Measurements from ENCODE around the gene GPR35.
"Not testable (repeated sequence)": the region's sequence is repeated elsewhere in the genome, so short reads cannot be mapped to it uniquely, and the experiment has no call there.

GPR35 gene

DNA sequence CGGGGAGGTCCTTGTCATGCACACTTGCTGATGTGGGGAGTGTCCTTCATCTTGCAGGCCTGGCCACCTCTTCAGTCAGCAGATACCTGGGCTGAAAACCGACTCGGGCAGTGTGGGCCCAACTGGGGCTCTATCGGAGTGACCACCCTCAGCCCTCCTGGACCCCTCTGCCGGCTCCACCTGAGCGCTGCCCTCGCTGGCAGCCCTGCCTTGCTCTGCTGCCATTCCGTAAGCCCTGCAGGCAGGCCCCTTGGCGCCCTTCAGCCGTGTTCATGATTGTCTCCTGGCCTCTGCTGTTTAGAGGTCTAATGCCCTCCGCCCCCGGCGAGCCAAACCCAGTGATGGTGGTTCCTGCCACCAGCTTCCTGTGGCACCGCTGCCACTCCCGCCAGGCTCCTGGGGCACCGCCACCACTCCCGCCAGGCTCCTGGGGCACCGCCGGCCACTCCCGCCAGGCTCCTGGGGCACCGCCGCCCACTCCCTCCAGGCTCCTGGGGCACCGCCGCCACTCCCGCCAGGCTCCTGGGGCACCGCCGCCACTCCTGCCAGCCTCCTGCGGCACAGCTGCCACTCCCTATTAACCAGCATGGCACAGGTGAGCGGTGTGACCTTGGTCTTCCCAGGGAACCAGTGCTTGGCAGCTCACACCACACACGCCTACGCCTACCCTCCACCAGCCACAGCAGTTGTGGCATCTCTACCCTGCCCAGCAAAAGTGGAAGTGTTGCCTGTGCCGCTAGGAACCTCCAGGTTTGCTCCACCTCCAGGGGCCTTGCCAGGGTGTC, 22.8 kb upstream of the GPR35 start:
- no peak for DNase-seq (ENCODE audit: low read depth in 2 of 2)

DNA sequence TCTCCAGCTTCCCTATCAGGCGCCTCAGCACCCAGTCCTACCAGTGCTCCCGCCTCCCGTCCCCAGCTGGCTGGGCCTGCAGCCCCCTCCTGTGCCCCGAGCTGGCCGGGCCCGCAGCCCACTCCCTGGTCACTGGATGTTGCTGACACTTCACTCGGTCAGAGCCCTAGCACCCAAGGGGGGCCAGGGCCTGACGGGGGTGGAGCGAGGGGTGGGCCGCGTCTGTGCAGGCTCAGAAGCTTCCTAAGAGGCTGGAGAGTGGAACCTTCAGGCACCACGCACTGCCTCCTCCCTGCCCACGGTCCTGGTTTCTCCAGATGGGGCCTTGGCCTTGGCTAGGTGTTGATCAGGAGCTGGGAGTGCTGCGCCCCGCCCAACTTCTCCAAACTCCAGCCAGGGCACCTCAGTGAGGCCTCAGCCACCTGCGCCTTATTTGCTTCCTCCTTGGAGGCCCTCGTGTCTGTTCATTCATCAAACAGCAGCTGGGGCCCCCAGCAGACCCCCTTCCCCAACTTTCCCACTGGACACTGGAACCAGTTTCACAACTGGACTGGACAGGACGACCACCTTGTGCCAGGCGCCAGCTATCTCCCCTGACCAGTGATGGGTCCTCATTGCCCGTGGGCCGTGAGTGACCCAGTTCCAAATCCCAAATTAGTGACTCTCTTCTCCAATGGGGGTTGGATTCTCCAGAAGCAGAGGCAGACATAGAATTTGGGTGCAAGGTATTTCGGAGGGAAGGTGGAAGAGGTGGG, 22.0 kb upstream of the GPR35 start:
- no peak for DNase-seq (ENCODE audit: low read depth in 2 of 2)

DNA sequence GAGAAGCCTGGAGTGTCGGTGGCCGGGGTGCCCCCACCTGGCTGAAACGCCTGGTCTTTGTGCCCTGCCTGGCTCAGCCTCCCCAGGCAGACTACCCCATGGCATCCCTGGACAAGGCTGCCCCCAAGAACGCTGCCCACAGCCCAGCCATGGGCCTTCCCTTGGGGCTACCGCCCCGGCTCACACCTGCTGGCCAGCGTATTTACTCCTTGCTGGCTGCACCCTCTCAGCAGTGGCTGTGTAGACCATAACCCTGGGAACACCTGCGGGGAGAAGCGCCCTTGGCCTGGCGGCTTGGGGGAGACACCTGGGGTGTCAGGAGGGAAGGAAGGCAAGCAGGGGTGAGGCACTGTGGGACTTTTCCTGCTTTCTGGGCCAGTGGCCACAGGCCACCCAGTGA, 21.4 kb upstream of the GPR35 start:
- no peak for DNase-seq (ENCODE audit: low read depth in 2 of 2)

DNA sequence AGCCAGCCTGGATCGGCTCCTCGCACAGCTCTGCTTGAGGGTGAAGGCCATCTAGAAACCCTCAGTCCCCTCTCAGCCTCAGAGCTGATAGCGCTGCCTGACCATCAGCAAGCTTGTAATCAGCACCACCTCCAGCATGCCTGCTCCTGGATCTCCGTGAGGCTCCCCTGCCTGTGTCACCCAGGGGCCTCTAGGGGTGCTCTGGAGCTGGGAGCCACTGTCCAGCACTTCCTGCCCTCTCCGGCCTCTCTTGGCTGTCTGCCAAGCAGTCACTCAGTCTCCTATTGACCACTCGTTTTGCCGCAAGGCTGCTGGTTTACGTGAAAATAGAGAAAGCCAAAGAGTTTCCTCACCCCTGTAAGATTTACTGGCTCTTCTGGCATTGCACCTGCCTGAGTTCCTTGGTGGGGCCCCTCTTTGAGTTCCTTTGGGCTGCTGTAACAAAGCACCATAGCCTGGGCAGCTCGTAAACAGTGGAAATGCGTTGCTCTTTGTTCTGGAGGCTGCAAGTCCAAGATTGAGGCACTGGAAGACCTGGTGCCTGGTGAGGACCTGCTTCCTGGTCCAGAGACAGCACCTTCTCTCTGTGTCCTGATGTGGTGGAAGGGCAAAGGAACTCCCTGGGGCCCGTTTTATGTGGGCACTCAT, 20.9 kb upstream of the GPR35 start:
- no peak for DNase-seq (ENCODE audit: low read depth in 2 of 2)

DNA sequence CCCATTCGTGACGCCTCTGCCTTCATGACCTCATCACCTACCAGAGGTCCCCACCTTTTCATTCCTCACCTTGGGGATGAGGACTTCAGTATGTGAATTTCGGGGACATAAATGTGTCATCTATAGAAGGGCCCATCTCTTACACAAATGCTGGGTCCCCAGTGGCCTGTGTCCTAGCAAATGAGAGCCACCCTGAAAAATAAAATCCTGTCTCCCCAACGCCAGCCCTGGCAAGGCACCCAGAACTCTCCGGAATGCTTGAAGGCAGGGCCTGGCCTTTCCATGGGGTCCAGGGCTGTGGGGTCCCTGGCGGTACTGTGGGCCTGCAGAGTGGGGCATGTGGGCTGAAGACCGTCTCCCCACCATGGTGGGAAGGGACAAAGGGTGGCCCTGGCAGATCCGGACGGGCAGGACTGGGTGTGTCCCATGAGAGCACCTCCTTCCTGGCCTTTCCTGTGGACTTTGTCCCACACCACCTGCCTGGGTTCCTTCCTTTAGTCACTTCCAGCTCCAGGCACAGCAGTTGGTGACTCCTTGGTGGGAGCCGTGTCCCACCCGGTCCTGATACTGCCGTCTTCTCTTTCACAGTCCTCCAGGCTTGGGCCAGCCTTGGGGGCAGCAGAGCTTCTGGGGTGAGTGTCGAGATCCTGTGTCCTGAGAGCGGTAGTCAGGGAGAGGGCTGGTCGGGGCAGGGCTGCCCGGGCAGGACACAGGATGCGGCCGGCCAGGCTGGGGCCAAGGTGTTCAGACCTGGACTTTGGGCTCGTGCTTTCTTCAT, 20.2 kb upstream of the GPR35 start:
- DNase-seq (ENCODE audit: low read depth in 2 of 2), result no peak

DNA sequence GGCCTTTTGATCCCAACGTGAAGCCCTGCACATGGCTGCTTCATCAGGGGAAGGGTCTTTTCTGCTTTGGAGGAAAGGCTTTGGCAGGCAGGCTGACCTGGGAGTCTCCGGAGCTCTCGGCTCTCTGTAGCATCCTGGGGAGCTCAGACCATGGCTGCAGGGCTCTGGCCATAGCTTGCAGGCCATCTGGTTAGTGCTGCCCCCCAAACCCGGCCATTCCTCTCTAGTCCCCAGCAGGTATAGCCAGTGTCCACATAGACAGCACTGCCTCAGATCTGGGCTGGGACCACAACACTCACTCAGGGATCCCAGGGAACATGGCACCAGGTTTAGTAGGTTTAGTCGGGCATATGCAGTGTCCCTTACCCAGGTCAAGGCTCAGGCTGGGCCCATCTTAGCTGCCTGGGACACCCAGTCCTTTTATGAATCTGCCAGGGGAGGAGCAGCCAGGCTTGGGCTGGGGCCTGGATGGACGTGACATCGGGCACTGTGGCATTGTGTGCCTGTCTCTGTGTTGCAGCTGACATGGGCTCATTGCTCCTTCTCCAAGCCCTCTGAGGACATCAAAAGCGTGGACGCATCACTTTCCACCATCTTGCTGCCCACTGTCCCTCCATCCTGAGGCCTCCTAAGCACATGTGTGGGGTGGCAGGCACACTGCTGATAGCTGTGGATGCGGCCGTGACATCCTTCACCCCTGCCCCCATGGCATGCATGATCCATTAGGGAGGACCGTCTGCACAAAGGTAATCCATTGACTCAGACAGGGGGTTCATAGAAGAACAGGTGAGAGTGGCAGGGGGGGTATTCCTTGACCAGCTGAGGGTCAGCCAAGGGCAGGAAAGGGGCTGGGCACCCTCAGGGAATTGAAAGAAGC, 19.2 kb upstream of the GPR35 start:
- no peak for DNase-seq (ENCODE audit: low read depth in 2 of 2)

DNA sequence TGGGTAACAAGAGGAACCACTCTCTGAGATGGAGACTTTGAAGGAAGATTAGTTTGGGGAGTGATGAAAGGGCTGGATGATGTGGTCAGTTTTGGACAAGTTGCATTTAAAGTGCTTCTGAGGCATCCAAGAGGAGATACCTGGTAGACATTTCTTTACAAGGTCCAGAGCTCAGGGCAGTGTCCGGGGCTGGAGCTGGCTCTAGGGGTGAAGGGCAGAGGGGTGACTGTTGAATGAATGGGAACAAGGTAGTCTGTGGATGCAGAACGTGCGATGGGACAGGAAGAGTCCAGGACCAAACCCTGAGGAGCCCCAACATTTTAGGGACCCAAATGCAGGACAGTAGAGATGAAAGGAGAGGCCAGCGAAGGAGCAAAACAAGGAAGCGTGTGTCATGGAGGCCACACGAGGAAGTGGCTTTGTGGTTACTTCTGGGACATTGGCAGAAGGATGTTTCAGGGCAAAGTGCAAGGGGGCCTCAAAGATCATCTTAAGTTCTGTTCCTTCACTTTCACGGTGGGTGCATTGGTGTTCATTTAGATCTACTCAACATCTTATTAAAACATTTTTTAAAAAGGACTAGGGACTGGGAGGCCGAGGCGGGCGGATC, 13.6 kb upstream of the GPR35 start:
- no peak for DNase-seq (ENCODE audit: low read depth in 2 of 2)

DNA sequence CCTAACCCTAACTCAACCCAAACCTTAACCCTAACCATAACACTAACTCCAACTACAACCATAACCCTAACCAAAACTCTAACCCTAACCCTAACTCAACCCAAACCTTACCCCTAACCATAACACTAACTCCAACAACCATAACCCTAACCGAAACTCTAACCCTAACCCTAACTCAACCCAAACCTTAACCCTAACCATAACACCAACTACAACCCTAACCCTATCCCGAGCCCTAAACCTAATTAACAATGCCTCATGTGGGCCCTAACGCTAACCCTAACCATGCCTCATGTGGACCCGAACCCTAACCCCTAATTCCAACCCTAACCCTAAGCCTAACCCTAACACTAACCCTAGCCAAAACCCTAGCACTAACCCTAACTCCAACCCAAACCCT, 11.5 kb upstream of the GPR35 start:
- DNase-seq (ENCODE audit: low read depth in 2 of 2), result no peak

DNA sequence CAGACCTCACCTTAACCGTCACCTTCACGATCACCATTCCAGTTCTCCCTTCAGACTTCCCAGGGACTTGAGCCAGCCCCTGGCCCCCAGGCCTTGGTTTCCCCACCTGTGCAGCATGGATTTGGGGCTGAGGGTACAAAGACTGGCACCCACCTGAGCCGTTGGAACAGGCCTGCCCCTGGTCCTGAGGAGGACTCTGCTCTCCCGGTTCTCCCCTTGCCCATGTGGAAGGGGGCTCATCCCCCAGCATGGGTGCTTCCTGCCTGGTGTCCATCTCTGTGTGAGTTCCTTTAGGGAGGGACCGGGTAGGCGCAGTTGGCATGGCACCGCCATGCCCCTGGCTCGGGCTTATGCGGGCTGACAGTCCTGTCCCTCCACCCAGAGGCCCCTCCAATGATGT, 10.9 kb upstream of the GPR35 start:
- DNase-seq (ENCODE audit: low read depth in 2 of 2), result no peak

DNA sequence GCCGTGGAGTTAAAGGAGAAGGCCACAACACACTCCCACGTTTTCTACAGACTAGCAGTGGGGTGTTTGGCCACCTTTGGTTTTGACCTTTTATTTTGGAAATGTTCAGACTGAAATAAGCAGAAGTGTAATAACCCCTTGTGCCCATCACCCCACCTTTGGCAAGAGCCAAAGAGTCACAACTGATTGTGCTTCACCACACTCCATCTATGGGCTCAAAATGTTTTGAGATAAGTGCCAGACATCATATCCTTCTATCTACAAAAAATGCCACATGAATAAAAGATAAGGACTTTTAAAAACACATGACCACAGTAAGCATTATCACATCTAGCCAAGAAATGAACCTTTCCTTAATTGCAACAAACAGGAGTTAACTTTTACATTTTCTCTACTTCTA, 9.9 kb upstream of the GPR35 start:
- DNase-seq (ENCODE audit: low read depth in 2 of 2), result no peak

DNA sequence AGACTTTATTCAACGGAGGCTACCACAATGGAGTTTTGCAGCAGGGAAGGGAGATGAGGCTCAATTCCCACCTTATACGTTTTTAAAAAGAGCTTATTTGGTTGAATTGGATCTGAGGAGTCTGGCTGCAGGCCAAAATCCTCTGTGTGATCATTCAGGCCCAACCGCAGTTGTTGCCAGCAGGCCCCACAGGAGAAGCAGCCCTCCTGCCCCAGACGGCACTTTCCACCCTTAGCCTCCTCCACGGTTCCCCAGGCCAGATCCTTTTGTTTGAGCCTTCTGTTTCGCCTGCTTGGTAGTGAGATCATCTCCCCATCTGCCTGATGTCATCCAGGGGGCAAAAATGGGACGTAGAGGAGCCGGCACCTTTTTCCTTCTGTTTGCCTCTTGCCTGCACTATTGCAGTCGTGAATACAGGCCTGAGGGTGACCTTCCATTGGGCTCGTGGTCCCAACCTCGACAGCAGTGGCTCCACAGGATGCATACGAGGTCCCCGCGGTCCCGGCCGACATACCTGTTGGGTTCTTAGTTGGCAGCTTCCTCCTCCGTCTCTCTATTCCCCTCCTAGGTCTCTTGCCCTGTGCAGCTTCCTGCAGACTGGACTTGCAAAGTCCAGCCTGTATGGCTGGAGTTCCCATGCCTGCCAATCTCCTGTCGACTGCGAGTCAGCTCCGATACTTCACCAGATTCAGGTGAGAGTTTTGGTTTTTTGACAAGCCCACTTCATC, 9.3 kb upstream of the GPR35 start:
- DNase-seq (ENCODE audit: low read depth in 2 of 2), result no peak

DNA sequence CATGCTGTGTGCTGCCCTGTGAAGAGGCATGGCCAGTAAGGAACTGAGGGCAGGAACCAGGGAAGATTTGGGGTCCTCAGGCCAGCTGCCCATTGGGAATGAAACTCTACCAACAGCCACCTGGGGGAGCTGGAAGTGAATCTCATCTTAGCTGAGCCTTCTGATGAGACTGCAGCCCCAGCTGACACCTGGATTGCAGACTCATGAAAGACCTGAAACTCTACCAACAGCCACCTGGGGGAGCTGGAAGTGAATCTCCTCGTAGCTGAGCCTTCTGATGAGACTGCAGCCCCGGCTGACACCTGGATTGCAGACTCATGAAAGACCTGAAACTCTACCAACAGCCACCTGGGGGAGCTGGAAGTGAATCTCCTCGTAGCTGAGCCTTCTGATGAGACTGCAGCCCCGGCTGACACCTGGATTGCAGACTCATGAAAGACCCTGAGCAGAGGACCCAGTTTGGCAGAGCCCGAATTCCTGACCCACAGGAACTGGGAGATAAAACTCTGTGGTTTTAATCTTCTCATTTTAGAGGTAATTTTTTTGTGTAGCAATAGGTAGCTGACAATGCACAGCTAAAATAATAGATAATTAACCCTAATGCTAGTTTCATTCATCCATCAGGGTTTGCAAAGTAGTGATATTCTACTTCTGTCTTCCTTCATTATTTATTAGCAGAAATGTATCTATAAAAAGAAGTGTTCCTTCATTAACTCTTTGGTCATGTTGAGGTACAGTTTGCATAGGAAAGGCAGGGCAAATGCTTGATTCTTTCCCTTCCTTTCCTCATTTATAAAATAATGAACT, 8.2 kb upstream of the GPR35 start:
- DNase-seq (ENCODE audit: low read depth in 2 of 2), result not testable (repeated sequence)

DNA sequence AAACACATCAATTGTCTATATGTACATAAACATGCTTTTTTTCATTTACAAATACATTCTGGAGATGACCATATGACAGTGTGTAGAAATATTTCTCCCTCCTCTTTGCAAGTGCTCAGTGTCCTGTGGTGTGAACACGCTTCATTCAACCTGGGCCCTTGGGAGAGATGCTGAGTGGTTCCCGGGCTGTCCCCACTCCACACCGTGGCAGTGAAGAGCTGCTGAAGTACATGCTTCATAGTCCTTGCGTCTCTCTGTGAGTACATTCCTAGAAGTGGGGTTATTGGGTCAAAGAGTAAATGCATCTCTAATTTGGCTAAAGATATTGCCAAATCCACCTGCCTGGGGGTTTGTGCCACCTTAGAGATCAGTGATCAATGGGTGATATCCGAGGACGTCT, 6.5 kb upstream of the GPR35 start:
- DNase-seq (ENCODE audit: low read depth in 2 of 2), result no peak

DNA sequence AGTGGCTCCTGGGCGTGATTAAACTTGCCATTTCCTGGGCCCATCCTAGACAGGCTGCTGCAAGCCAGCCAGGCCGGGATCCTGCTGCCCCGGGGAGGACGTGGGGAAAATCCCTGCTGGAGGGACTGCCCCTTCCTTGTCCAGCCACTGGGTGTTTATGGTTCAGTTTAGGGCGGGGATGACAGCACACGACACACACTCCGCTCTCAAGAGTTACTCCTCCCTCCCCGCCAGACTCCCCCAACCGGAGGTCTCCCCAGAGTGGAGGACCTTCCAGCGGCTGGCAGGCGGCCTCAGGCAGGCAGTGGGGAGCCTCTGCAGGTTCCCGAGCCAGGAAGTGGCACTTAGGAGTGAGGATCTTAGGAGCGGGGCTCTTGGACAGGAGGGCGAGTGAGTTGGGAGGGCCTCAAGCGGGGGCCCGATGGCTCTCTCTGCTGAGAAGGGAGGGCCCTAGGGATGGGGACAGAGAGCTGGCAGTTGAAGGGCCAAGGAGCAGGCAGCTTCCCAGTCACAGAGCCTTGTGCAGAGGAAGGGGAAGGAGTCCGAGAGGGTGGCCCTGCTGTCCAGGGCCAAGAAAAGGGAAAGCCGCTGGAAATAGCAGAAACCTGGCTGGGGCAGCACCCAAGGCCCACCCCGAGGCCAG, 5.7 kb upstream of the GPR35 start:
- no peak for DNase-seq (ENCODE audit: low read depth in 2 of 2)

DNA sequence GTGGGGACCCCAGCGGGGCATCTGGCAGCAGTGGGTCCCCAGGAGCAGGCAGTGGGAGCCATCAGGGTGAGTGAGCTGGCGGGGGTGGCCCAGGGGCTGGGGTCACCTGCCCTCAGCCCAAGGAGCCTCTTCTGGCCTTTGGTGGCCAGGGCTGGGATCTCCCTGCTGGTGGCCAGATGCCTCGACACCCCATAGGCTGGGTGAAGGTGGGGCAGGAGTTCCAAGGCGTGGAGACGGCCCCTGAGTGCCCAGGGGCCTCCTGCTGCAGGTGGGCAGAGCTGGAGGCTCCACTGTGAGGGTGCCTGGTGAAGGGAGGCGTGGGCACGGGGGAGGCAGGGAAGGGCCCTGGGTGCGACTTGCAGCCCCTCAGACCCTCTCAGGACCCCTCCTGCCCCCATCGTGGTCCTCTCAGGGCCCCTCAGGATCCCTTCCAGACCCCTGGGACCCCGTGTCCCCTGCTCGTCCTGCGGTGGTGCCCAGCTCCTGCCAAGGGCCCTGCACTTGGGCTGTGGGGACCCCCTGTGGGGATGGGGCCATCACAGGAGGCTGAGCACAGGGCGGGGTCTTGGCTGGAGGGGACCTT, 5.0 kb upstream of the GPR35 start:
- no peak for DNase-seq (ENCODE audit: low read depth in 2 of 2)

DNA sequence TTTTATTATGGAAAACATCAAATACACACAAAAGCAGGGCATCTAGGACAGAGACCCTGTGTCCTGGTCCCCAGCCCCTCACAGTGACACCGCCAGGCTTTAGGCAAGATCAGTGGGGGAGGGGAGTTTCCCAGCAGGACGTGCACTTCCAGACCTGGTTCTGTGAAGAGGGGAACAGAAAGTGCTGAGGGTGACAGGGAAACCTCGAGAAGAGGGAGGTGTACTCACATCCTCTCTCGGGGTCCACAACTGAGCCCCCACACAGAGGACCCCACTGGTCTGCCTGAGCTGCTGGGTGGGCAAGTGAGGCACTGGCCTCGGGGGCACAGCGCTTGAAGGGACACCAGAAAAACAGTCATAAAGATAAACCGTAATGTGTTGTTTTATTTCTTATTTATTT, 4.4 kb upstream of the GPR35 start:
- no peak for DNase-seq (ENCODE audit: low read depth in 2 of 2)

DNA sequence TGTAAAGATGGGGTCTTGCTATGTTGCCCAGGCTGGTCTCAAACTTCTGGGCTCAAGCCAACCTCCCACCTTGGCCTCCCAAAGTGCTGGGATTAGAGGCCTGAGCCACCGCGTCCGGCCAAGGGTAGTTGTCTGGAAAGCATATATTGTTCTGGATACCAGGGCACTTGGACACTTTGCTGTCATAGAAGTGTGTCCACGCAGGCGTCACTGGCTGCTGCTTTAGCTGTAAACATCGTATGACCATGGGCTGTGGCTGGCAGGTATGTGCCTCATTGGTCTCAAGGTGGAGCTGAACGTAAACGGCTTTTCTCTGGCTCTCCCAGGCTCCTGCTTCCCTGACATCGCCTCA, 3.2 kb upstream of the GPR35 start:
- no peak for DNase-seq (ENCODE audit: low read depth in 2 of 2)

DNA sequence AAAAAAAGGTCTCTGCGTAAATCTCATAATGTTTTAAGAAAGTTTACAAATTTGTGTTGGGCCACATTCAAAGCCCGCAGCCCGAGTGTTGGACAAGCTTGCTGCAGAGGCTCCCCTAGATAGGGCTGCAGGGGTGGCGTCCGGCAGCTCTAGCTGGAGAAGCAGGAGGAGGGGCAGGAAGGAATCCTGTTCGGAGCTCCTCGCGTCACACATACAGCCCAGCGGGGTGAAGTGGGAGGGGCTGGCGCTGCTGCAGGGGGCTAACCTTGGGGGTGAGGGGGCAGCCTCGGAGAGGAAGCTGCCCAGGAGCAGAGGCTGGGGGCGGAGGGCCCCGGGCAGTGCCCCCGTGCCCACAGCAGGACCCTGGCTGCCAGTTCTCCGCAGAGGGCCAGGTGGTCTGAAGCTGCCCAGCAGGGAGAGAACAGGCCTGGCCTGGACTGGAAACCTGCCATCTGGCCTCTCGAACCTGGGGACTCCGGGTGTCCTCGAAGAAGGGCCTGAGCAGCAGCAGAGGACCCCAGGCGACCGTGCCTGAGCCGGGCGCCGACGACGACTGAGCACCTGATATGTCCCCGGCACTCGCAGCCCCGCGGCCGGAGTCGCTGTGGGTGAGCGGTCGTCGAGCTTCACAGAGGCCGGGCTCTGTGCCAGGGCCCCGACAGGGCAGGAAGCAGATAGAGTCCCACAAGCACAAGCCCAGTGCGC, 2.6 kb upstream of the GPR35 start:
- DNase-seq (ENCODE audit: low read depth in 2 of 2), result no peak
